ENCODE measurements around the gene YAP1.

YAP1 gene

DNA sequence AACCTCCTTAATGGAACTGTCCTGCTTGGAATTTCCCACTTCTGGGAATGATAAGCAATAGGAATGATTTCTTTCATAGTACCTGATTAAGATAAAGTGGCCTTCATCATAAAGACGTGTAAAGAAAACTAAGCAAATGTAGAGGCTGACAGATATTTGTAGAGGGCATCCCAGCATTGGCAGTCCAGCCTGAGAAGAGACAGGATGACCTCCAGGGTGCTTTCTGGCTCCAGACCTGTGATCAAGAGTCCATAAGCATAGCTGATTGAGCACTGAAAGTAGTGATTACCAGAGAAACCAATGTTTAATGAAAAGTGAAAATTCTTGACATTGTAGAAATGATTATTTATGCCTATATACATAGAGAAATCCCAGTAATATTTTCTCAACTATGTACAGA lies 33.6 kb downstream of the YAP1 start:
- no peak overlapping the region for H3K9ac ChIP-seq (ENCODE audit: low read depth, low read length)
- H3K4me3 ChIP-seq (ENCODE audit: low read length), result no peak overlapping the region
- no peaks in the 10 kb centered on the region; the same call in 1 of the 2 replicates for H3K36me3 ChIP-seq (ENCODE audit: insufficient read depth, low read length)
- 82% methylated on average over 1 of the region's 1 CpG for WGBS
- no peaks in the 10 kb centered on the region for H3K9me3 ChIP-seq (ENCODE audit: insufficient read depth, low read depth, low read length)
- H3K27ac ChIP-seq (ENCODE audit: low read depth, low read length), result no peak overlapping the region
- no peaks in the 10 kb centered on the region for H3K27me3 ChIP-seq (ENCODE audit: insufficient read depth, low read length)
- peaks cover 24% of the 10 kb centered on the region for H3K4me1 ChIP-seq (ENCODE audit: insufficient read depth, low read length)

DNA sequence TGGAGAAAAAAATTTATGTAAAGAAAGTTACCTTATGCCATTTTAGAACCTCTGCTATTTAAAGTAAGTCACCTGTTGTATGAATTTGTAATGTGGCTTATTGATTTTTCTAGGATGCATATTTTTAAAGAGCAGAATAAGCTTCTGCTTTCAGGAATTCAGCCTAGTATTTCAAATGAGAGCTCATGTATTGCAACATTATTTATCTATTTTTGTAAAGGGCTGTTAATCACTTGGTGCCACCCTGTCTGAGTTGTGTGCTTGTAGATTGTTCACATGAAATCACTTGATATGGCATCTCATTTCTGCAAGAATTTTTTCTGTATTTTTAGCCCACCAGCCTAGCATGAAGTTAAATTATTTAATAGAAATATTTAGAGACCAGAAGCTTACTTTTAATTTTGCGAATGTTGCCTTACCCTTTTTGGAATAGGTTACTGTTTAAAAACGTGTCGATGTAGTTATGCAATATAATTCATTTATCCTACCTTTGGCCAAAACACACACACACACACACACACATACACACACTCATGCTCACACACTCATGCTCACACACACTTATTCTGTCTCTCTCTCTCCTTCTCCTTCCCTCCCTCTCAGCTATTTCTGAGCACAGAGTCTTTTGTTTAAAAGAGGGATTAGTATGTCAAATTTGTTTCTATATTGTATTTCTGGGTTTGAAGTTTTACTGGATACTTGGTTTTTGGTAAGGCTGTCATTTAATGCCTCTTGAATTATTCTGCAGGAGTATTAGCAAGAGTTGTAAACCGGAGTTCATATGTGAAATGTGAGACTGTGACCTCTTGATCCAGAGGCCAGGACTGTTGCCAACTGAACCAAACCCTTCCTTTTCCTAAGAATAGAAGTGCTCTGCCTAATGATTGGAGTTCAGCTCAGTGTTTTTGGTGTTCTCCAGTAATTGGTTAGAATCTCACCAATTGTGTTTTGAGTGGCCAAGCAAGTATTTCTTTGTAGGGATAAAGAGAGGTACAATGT lies 34.4 kb downstream of the YAP1 start:
- Histone ChIP-seq H3K36me3 (ENCODE audit: insufficient read depth, low read length) (no peaks in the 10 kb centered on the region; the same call in 1 of the 2 replicates), H3K9ac (ENCODE audit: low read depth, low read length) (no peak overlapping the region), H3K27me3 (ENCODE audit: insufficient read depth, low read length) (no peaks in the 10 kb centered on the region), H3K27ac (ENCODE audit: low read depth, low read length) (no peak overlapping the region), H3K4me3 (ENCODE audit: low read length) (no peak overlapping the region), H3K9me3 (ENCODE audit: insufficient read depth, low read depth, low read length) (no peaks in the 10 kb centered on the region), H3K4me1 (ENCODE audit: insufficient read depth, low read length) (peaks cover 18% of the 10 kb centered on the region)
- WGBS, result 98% methylated on average over 4 of the region's 4 CpGs

DNA sequence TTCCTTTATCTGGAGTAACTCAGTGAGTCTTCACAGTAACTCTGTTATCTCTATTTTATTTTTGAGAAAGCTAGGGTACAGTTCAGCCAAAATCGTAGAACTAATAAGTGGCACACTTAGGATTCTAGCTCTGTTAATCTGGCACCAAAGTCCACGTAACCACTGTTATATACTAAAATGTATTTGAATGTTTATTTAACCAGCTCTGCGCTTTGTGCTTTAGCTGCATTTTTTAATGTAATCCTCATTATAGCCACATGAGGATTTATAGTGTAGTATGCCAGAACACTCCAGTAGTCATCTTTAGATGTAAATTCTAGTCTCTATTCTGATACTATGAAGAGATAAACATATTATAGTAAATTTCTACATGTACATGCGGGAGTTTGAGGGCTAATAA lies 36.8 kb downstream of the YAP1 start:
- Histone ChIP-seq H3K9ac (ENCODE audit: low read depth, low read length) (no peak overlapping the region), H3K27me3 (ENCODE audit: insufficient read depth, low read length) (no peaks in the 10 kb centered on the region), H3K4me3 (ENCODE audit: low read length) (no peak overlapping the region), H3K36me3 (ENCODE audit: insufficient read depth, low read length) (no peaks in the 10 kb centered on the region), H3K27ac (ENCODE audit: low read depth, low read length) (no peak overlapping the region), H3K4me1 (ENCODE audit: insufficient read depth, low read length) (peaks cover 13% of the 10 kb centered on the region), H3K9me3 (ENCODE audit: insufficient read depth, low read depth, low read length) (no peaks in the 10 kb centered on the region)
- 93% methylated on average over 1 of the region's 4 CpGs for WGBS

DNA sequence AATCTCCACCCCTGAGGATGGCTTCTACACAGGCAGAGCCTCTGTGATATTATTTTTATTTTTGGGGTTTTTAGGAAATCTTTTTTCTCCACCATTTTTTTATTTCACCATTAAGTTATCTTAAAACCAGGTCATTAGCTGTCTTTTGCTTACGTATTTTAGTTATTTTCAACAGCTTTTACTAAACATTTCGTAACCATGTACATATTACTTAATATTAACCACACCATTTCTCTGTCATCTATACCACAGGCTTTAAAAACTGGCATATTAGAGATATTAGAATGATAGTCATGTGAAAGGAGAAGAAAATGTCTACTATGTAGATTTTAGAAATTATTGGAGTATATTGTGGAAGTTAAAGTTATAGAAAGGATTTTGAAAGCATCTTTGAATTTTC lies 37.4 kb downstream of the YAP1 start:
- H3K9ac ChIP-seq (ENCODE audit: low read depth, low read length), result no peak overlapping the region
- H3K27ac ChIP-seq (ENCODE audit: low read depth, low read length), result no peak overlapping the region
- WGBS, result 95% methylated on average over 2 of the region's 2 CpGs
- H3K36me3 ChIP-seq (ENCODE audit: insufficient read depth, low read length), result no peaks in the 10 kb centered on the region
- peaks cover 15% of the 10 kb centered on the region for H3K4me1 ChIP-seq (ENCODE audit: insufficient read depth, low read length)
- H3K9me3 ChIP-seq (ENCODE audit: insufficient read depth, low read depth, low read length), result no peaks in the 10 kb centered on the region
- H3K27me3 ChIP-seq (ENCODE audit: insufficient read depth, low read length), result no peaks in the 10 kb centered on the region
- no peak overlapping the region for H3K4me3 ChIP-seq (ENCODE audit: low read length)

DNA sequence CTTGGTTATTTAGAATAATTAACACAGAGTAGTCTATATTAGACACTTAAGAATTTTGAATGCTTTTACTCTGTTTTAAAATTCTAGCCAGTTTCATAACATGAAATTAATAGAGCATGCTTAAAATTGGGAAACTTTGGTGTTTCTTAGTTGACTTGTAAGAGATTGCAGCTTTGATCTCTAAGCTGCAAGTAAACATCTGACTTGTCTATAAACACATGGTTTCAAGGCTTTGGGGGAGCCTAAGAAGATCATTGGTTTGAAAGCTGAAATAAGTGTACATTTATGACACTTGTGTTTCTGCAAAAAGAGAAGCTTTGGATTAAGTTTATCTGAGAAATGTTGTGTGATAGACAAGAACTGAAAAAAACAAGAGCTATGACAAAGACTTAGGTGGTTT lies 37.8 kb downstream of the YAP1 start:
- no peaks in the 10 kb centered on the region for H3K36me3 ChIP-seq (ENCODE audit: insufficient read depth, low read length)
- no peak overlapping the region for H3K27ac ChIP-seq (ENCODE audit: low read depth, low read length)
- H3K4me1 ChIP-seq (ENCODE audit: insufficient read depth, low read length), result peaks cover 19% of the 10 kb centered on the region
- H3K9me3 ChIP-seq (ENCODE audit: insufficient read depth, low read depth, low read length), result no peaks in the 10 kb centered on the region
- no peak overlapping the region for H3K9ac ChIP-seq (ENCODE audit: low read depth, low read length)
- no peaks in the 10 kb centered on the region for H3K27me3 ChIP-seq (ENCODE audit: insufficient read depth, low read length)
- no peak overlapping the region for H3K4me3 ChIP-seq (ENCODE audit: low read length)

DNA sequence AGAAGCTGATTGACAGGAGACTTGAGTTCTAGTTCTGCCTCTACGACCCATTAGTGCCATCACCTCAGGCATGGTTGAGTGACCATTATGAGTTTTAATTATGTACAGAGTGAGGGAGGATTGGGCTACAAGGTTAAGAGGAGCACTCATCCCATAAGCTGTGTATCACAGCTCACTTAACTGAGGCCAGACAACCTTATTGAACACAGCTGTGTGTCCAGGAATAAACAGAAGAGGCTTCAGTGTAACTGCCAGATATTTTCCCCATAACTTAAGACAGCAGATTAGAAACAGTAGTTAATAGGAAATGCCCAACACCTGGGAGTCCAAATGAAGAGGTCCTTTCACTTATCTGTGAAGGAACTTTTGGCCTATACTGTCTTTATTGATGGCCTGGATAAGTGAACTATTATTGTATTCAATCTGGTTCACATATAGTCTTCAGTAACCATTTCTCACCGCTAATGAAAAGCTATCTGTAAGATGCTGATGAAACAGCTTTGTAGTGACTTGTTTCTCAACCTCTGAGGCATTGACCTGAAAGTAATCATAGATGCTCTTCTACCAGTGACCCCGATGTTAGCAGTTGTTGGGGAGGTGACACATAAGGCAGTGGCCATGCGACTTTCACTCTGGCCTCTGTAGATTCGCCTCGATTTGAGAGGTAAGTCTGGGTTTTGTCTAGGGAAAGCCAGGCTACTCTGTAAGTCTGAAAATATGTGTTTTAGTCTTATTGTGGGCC lies 41.7 kb downstream of the YAP1 start:
- H3K27ac ChIP-seq (ENCODE audit: low read depth, low read length), result no peak overlapping the region
- no peaks in the 10 kb centered on the region for H3K36me3 ChIP-seq (ENCODE audit: insufficient read depth, low read length)
- H3K9me3 ChIP-seq (ENCODE audit: insufficient read depth, low read depth, low read length), result no peaks in the 10 kb centered on the region
- no peaks in the 10 kb centered on the region for H3K27me3 ChIP-seq (ENCODE audit: insufficient read depth, low read length)
- no peak overlapping the region for H3K9ac ChIP-seq (ENCODE audit: low read depth, low read length)
- WGBS, result 95% methylated on average over 6 of the region's 6 CpGs
- no peak overlapping the region for H3K4me3 ChIP-seq (ENCODE audit: low read length)
- H3K4me1 ChIP-seq (ENCODE audit: insufficient read depth, low read length), result peaks cover 19% of the 10 kb centered on the region

DNA sequence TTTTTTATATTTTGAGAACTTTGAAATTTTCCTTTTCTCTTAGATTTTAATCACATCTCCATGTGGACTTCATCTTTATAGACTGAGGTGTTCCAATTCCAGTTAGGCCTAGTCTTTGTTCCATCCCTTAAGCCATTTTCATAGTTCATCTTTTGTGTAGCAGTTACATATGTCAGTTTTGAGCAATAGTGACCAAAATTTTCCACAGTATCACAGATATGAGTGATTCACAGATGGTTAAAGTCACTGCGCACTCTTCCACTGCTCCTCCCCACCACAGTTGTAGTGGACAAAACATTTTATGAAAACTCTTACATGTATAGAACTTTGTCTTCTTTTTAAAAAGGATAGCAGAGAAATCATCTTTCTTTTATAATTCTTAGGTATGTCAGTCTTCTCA lies 42.8 kb downstream of the YAP1 start:
- no peak overlapping the region for H3K9ac ChIP-seq (ENCODE audit: low read depth, low read length)
- WGBS, result 83% methylated on average over 1 of the region's 1 CpG
- H3K9me3 ChIP-seq (ENCODE audit: insufficient read depth, low read depth, low read length), result no peaks in the 10 kb centered on the region
- no peak overlapping the region for H3K27ac ChIP-seq (ENCODE audit: low read depth, low read length)
- no peaks in the 10 kb centered on the region for H3K27me3 ChIP-seq (ENCODE audit: insufficient read depth, low read length)
- H3K4me1 ChIP-seq (ENCODE audit: insufficient read depth, low read length), result peaks cover 23% of the 10 kb centered on the region
- H3K4me3 ChIP-seq (ENCODE audit: low read length), result no peak overlapping the region
- H3K36me3 ChIP-seq (ENCODE audit: insufficient read depth, low read length), result no peaks in the 10 kb centered on the region

DNA sequence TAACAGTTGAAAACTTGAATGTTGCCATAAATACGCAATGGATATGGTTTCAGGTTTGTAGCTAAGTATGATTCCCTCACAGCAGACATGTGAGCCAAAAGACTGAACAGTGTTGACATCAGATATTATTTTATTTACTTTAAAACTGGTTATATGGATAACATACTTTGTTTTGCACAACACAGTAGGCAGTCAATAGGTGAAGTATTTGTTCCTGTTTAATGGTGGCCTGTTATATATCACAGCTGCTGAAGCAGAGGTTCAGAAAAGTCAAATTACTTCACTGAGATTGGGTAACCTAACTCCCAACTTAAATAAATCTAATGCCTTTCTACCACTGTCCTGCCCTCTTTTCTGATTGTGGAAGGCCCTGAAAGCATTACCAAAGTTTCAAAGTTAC lies 44.6 kb downstream of the YAP1 start:
- Histone ChIP-seq H3K4me1 (ENCODE audit: insufficient read depth, low read length) (peaks cover 23% of the 10 kb centered on the region), H3K9ac (ENCODE audit: low read depth, low read length) (no peak overlapping the region), H3K36me3 (ENCODE audit: insufficient read depth, low read length) (no peaks in the 10 kb centered on the region), H3K4me3 (ENCODE audit: low read length) (no peak overlapping the region), H3K27me3 (ENCODE audit: insufficient read depth, low read length) (no peaks in the 10 kb centered on the region), H3K9me3 (ENCODE audit: insufficient read depth, low read depth, low read length) (no peaks in the 10 kb centered on the region), H3K27ac (ENCODE audit: low read depth, low read length) (no peak overlapping the region)
- 100% methylated on average over 1 of the region's 1 CpG for WGBS

DNA sequence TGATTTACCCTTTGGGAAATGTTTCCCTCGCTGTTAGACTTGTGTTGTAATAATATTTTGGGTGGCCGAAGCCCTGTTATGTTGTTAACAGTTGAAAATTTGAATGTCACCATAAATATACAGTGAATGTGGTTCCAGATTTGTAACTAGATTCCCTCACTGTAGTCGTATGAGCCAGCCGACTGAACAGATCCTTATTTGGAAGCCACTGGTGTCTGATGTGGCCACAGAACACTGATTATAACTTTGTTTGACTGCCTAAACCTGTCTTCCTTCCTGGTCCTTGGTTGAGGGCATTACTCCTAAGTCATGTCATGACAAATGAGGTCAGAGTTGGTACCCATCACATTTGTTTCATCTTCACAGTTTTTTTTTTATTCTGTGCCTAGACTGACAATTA lies 45.4 kb downstream of the YAP1 start:
- H3K4me1 ChIP-seq (ENCODE audit: insufficient read depth, low read length), result peaks cover 23% of the 10 kb centered on the region
- 93% methylated on average over 4 of the region's 4 CpGs for WGBS
- no peak overlapping the region for H3K27ac ChIP-seq (ENCODE audit: low read depth, low read length)
- no peaks in the 10 kb centered on the region for H3K27me3 ChIP-seq (ENCODE audit: insufficient read depth, low read length)
- H3K9me3 ChIP-seq (ENCODE audit: insufficient read depth, low read depth, low read length), result no peaks in the 10 kb centered on the region
- H3K9ac ChIP-seq (ENCODE audit: low read depth, low read length), result no peak overlapping the region
- no peaks in the 10 kb centered on the region for H3K36me3 ChIP-seq (ENCODE audit: insufficient read depth, low read length)
- H3K4me3 ChIP-seq (ENCODE audit: low read length), result no peak overlapping the region

DNA sequence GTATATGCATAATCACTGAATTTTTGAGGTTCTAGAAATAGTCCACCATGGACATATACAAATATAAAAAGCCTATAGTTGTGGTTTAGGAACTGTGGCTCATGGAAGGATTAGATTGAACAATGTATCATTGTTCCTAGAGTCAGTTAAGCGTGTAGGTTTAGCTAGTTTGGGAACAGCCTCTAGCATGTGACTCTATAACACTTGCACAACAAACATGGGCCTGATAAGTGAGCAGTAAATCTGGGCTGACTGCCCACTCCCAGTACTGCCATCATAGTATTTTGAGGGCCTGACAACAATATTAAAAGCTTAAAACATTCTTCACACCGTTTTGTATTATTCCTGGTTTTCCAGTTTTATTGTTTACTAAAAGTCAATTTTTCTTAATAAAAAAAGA lies 47.0 kb downstream of the YAP1 start:
- H3K4me1 ChIP-seq (ENCODE audit: insufficient read depth, low read length), result peaks cover 26% of the 10 kb centered on the region
- no peak overlapping the region for H3K4me3 ChIP-seq (ENCODE audit: low read length)
- 84% methylated on average over 2 of the region's 2 CpGs for WGBS
- H3K9me3 ChIP-seq (ENCODE audit: insufficient read depth, low read depth, low read length), result no peaks in the 10 kb centered on the region
- no peak overlapping the region for H3K27ac ChIP-seq (ENCODE audit: low read depth, low read length)
- H3K36me3 ChIP-seq (ENCODE audit: insufficient read depth, low read length), result peaks cover under 1% of the 10 kb centered on the region; the same call in 1 of the 2 replicates
- H3K9ac ChIP-seq (ENCODE audit: low read depth, low read length), result no peak overlapping the region
- no peaks in the 10 kb centered on the region for H3K27me3 ChIP-seq (ENCODE audit: insufficient read depth, low read length)

DNA sequence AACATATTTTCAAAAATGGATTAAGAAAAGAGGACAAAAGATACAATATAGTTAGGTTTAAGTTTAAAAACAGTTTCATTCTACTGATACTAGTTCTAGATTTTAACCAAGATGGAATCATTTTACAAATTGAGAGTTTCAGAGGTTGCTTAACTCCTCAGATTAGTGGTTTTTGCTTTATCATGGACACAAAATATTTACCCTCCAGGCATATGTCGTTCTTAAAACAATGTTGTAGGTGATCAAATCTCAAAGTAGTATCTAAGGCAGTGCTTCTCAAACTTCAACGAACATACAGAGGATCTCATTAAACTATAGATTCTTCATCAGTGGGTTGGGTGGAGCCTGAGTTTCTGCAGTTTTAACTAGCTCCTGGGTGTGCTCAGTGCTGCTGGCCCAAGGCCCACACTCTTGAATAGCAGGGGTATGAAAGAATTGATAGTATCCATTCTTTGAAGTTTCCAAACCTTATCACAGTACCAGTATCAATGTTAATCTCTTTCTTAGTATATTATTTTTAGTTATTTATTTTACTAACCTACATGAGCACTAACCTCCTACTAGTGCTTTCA lies 48.0 kb downstream of the YAP1 start:
- no peaks in the 10 kb centered on the region for H3K9me3 ChIP-seq (ENCODE audit: insufficient read depth, low read depth, low read length)
- no peak overlapping the region for H3K9ac ChIP-seq (ENCODE audit: low read depth, low read length)
- H3K4me3 ChIP-seq (ENCODE audit: low read length), result no peak overlapping the region
- 83% methylated on average over 1 of the region's 2 CpGs for WGBS
- H3K27ac ChIP-seq (ENCODE audit: low read depth, low read length), result no peak overlapping the region
- H3K36me3 ChIP-seq (ENCODE audit: insufficient read depth, low read length), result peaks cover 9% of the 10 kb centered on the region
- H3K4me1 ChIP-seq (ENCODE audit: insufficient read depth, low read length), result peaks cover 17% of the 10 kb centered on the region
- no peaks in the 10 kb centered on the region for H3K27me3 ChIP-seq (ENCODE audit: insufficient read depth, low read length)

All from HUES64 (cell line).